GM10248 (cell line): ENCODE data around the gene MRPL9.

Experiments used
- CTCF ChIA-PET: fragments of 300-600 bp; sonication (Branson Sonifier 250); formaldehyde crosslinking; extraction: SDS; loops from one replicate; lab custom pipeline; 2021; ENCODE audit warnings: antibody characterized with exemption; lab: Yijun Ruan, JAX
- POLR2A ChIA-PET: fragments of 350-650 bp; sonication (Branson Sonifier 250); formaldehyde crosslinking; extraction: SDS; loops from one replicate; lab custom pipeline; 2020; ENCODE audit warnings: antibody characterized with exemption; lab: Yijun Ruan, JAX
- DNase-seq: peaks from one replicate; pipeline ENCODE4 v3.0.0; 2012; ENCODE audit errors: extremely low spot score
- CTCF ChIP-seq: IDR thresholded peaks from 2 replicates; pipeline ENCODE4 v1.5.1; 2012; ENCODE audit warnings: mild to moderate bottlenecking, low read depth; ENCODE audit errors: extremely low read depth, missing control alignments, control extremely low read depth

The MRPL9 gene

GRCh38 chr1:151714820-151715725 is 48.2 kb downstream of the MRPL9 start:
- POLR2A ChIA-PET = no interaction called here
- CTCF ChIA-PET = interaction anchor here (1.0 to 2.6 kb wide), 5 partner anchors 10 to 121 kb away, joined by 3 to 10 read pairs (median 4); no protein-coding TSS in a partner anchor
- TF ChIP-seq CTCF = no peak
- DNase-seq = no peak

GRCh38 chr1:151713874-151714273 is 49.4 kb downstream of the MRPL9 start:
- ChIA-PET POLR2A (no interaction called here), CTCF (interaction anchor here (1.0 to 1.6 kb wide), 4 partner anchors 9 to 35 kb away, joined by 3 to 4 read pairs (median 3); no protein-coding TSS in a partner anchor)
- no peak for TF ChIP-seq CTCF
- no peak for DNase-seq

- ChIA-PET POLR2A (no interaction called here), CTCF (interaction anchor here (1.0 kb wide), 2 partner anchors 22 to 36 kb away, joined by 3 read pairs; no protein-coding TSS in a partner anchor)
- no peak for DNase-seq
- no peak for TF ChIP-seq CTCF
These were observed 50.3 kb downstream of the MRPL9 start for GRCh38 chr1:151713044-151713443.

DNA sequence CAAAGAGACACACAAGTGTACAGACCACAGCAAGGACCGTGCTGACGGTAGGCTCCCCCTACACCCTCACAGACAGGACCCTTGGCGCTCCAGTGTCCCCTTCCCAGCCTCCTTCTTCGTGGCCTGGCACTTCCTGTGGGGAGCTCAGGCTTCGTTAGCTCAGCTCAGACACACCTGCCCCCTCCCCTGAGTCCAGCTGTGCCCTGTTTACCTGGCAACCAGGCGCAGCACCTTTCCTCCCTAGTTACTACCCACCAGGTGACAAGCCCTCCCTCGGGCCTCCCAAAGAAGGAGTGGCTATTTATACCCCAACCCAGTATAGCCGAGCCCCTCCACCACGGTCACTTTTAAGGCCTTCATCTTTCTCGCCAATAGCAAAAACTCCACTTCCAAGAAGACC is 51.3 kb downstream of the MRPL9 start:
- POLR2A ChIA-PET = no interaction called here

DNA sequence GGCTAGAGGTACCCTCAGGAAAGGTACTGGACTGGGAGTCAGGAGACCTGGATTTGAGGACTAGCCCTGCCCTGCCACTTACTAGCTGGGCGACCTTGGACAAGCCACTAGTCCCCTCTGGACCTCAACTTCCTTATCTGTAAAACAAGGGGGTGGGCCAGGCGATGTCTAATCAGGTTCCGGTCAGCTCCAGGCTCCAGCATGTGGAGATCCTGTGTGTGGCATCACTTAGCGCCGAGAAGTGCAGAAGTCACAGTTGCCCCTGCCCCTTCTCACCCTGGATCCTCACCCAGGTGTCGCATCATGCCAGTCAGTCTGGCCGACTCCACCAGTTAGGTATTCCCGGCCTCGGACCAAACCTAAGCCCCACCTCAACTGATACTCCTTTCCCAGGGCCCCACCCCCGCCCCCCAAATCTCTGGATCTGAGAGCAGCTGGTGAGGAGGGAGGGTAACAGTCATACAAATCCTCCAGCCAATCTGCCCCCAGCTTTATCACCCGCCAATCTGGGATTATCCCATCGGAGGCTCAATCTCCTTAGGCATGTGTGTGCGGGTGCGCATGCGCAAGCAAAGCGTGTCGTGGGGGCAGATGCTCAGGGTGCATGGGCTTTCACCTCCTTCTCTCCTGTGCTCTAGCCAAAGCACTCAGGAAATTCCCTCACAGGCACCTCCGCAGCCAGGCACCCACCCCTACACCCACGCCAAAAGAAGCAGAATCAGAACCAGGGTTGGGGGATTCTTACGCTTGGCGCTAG is 52.1 kb downstream of the MRPL9 start:
- no peak for DNase-seq
- CTCF ChIA-PET = no interaction called here
- POLR2A ChIA-PET = no interaction called here

More for the DNA sequence above, 51.3 kb downstream of the MRPL9 start:
- TF ChIP-seq CTCF = no peak
- no peak for DNase-seq
- CTCF ChIA-PET = no interaction called here

More for the DNA sequence above, 52.1 kb downstream of the MRPL9 start:
- no peak for TF ChIP-seq CTCF
